HK-2 (cell line): ENCODE data around the gene MBOAT7.
"Not testable (repeated sequence)": the region's sequence is repeated elsewhere in the genome, so short reads cannot be mapped to it uniquely, and the experiment has no call there.

Experiments used
- DNase-seq: peaks from one replicate; pipeline ENCODE4 v3.0.0-alpha.2; 2018; ENCODE audit not compliant: unreplicated experiment

MBOAT7 gene

DNA sequence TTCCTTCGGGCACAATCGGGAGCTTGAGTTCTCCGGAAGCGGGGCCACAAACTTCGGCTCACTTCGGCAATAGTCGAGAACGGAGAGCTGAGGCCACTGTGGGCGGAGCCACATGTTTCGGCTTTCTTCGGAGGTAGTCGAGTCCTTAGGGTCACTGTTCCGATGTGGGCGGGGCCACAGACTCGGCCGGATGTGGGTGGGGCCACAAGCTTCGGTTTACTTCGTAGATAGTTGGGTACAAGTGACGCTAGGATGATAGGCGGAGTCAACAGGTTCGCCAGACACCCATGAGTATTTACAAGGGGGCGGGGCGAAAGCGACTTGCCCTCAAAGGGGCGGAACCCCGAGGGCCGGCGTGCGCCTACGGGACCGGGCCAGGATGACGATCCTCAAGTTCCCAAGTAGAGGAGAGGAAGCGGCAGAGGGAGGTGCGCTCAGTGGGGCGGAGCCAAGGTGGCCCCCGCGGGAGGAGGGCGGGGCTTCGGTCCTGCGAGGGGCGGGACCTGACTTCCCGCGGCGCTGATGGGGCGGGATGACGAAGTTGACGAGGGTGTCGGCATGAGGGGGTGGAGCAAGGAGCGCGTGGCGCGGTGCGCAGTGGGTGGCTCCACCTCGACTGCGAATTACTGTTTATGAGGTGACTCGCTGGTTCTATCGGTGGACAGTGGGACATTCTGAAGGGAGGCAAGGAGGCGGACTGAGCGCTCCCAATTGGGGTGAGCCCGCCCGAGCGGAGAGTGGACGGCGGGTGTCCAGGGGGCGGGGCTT lies 539 bp upstream of the MBOAT7 start:
- DNase-seq: peak; percentile 100

DNA sequence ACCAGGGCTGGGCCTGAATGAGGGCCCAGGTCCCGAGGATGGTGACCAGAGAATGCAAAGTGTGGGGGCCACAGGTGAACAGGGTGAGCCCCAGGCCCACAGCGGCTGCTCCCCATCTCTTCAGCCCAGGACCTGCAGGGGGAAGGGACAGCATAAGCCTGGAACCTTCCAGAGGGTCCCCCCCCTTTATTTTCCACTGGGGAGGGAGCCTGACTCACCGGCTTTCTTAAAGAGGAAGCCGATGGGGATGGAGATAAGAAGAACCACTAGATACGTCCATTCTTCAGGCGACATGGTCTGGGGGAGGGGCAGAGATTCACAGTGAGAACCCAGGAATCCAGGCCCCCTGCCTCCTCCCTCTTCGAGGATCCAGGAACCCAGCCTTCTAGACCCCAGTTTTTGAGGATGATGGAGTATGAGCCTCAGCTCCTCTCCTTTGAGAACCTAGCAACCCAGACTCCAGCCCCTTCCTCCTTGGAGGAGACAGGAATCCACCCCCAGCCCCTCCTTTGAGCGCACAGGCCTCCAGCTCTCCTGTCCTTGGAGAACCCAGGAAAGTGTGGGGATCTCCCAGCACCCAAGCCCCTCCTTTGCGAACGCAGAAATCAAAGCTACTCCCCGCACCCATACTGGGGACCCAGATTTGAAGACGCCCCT lies 1.0 kb downstream of the MBOAT7 start:
- no peak for DNase-seq

DNA sequence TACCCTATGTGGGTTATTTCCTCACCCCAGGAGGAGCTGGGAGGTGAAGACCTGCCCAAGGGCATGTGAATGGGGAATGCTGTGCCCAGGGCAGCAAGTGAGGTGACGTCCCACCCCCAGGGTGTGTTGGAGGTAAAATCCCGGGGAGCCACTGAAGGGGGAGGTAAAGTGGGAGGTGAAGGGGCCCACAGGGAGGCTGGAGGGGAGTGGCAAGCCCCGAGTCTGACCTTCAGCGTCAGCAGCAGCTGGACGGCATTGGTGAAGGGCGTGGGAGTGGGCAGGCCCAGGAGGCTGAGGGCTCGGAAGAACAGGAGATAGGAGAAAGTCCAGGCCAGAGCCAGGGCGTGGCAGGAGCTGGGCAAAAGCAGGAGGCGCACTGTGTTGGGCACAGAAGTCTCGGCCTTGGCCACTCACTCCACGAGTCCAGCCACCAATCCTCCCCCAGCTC lies 2.4 kb downstream of the MBOAT7 start:
- no peak for DNase-seq

- no peak for DNase-seq
Measured at GRCh38 chr19:54186351-54186750, 3.0 kb downstream of the MBOAT7 start.

GRCh38 chr19:54183431-54183830 lies 5.9 kb downstream of the MBOAT7 start:
- DNase-seq: no peak

DNA sequence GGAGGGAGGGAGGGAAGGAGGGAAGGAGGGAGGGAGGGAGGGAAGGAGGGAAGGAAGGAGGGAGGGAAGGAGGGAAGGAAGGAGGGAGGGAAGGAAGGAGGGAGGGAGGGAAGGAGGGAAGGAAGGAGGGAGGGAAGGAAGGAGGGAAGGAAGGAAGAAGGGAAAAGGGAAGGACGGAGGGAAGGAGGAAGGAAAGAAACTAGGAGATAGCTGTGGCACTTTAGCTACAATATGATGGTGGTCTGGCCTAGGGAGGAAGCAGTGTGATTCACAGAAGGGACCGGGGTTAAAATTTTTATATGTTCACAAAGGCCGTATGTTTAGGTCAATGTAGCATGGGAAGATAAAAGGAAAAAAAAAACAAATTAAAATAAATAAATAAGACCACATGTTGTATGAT lies 7.5 kb downstream of the MBOAT7 start:
- DNase-seq: not testable (repeated sequence)

GRCh38 chr19:54180691-54181091 lies 8.7 kb downstream of the MBOAT7 start:
- no peak for DNase-seq

- DNase-seq: no peak
Measured at GRCh38 chr19:54179921-54180461, 9.4 kb downstream of the MBOAT7 start.

DNA sequence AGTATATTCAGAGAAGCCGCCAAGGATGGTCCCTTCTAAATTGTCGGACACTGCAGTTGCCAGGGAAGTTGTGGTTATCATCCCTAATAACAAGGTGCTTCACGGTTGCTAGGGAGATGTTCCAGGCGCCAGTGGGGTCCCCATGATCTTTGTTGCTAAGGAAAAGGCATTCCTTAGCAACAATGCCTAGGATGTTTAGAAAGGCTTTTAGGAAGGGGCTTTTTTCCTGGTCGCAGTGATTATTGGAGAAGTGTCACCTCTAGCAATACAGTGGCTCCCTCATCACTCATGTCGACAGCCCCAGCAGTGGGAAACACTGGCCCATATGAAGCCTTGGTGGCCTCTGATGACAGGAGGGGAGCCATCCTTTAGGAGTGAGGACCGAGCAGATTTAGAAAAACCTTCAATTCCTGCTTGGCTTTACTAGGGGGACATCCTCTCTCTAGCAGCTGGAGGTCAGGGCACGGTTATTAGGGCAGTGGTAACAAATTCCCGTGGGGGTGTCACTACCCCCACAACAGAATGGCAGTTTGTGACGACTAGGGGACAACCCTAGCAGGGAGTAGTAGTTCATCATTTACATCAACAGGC lies 10.0 kb downstream of the MBOAT7 start:
- DNase-seq: no peak

DNA sequence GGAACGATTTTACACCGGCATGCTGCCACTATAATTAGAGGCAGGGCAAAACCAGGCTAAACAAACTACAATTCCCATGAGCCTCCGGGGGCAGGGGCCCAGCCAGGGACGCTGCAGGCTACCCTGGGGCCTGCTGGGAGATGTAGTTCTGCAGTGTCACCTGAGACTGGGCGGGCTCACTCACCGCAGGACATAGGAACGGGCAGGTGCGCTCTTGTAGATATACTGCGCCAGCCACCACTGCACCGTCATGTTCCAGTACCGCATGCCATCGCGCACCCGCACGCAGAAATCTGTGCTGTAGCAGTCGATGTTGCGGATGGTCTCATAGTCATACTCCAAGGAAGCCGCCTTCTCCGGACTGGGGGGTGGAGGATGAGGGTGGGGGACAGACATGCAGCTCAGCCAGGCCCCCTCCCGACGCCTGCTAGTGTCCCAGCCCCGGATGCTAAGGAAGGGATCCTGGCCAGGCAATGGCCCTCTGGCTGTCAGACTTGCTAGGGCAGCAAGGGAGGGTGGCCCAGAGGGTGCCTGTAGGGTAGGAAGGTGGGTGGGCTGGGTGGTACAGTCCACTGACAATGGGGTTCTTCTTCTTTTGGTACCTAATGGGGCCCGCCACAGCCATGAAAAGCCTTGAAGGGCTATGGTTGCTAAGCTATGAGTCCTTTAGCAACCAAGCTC lies 10.7 kb downstream of the MBOAT7 start:
- no peak for DNase-seq

DNA sequence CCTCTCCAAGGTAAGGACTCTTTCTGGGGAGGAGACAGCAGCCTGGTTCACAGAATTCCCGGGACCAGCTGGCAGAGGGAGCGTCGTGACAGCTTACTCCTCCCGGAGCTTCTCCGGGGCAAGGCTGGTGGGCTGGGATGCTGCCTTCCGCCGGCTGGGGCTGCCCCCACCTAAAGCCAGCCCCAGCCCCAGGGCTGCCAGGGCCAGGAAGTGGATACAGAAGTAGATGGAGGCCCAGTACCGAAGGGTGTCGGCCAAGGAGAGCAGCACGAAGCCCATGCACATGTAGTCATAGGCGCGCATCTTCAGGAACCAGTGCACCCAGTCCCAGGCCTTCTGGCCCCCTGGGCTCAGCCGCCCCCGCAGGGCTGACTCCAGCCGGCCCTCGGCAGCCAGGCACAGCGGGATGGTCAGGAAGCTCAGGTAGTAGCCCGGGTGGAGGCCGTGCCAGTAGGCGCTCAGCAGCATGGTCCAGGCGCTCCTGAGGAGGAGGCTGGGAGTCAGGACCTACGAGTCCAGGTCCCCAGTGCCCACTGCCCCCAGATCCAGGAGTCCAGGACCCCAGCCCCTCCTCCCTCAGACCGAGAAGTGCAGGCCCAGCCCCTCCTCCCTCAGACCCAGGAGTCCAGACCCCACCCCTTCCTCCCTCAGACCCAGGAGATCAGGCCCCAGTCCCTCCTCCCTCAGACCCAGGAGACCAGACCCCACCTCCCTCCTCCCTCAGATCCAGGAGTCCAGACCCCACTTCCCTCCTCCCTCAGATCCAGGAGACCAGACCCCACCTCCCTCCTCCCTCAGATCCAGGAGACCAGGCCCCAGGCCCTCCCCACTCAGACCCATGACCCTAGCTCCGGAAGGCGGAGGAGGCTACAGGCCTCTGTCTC lies 15.2 kb downstream of the MBOAT7 start:
- DNase-seq: no peak

- no peak for DNase-seq
Measured at GRCh38 chr19:54173359-54173699, 16.1 kb downstream of the MBOAT7 start.

- DNase-seq: no peak
Measured at GRCh38 chr19:54172471-54173358, 16.7 kb downstream of the MBOAT7 start, which contains the start of gene TMC4. Gene TMC4 (minus strand): TSS chr19:54173160. CDS start chr19:54173117, 43 bp downstream.

- DNase-seq: not testable (repeated sequence)
Measured at GRCh38 chr19:54171736-54172431, 17.5 kb downstream of the MBOAT7 start.

GRCh38 chr19:54169149-54169740 lies 20.1 kb downstream of the MBOAT7 start:
- DNase-seq: no peak

GRCh38 chr19:54168174-54168917 lies 21.0 kb downstream of the MBOAT7 start:
- DNase-seq: peak; percentile 96

- DNase-seq: no peak
Measured at GRCh38 chr19:54165222-54165621, 24.2 kb downstream of the MBOAT7 start.

DNA sequence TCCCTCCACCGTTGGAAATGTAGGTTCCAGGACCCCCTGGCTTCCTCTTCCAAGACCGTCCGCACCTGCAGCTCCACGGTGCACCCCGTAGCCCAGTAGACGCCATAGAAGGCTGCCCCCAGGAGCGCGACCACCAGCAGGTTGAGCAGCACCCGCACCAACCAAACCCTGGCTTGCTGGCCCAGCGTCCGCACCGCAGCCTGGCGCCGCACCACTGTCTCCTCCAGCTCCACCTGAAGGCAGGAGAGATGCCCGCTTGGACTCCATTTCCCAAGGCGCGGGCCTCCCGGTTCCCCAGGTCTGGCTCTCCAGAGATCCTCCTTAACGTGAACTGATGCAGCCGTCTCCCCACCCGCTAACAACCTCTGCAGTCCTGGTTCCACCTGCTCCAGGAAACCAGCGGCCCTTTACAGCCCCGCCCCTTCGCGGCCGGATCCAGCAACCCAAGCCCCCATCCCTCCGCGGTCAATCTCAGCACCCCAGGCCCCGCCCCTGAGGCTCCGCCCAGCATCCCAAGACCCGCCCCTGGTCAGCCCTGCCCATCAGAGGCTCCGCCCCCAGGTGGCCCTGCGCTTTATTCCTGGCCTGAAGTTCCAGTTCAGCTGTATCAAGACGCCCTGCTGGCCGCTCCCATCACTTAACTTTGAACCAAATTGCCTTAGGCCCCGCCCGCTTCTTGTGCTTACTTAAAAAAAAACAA lies 24.9 kb downstream of the MBOAT7 start:
- DNase-seq: no peak
